Activated gamma-delta T cell treated with Interleukin-2 at 50 U/mL for 16 hours (primary cell): Measurements from ENCODE around the gene MMP24.
"Not testable (repeated sequence)": the region's sequence is repeated elsewhere in the genome, so short reads cannot be mapped to it uniquely, and the experiment has no call there.

ENCODE experiments used
- DNase-seq: peaks from one replicate; pipeline ENCODE4 v3.0.0-alpha.2; 2020

The MMP24 gene

GRCh38 chr20:35223941-35224340 is 2.5 kb upstream of the MMP24 start:
- DNase-seq = no peak

GRCh38 chr20:35224536-35224935 is 2.0 kb upstream of the MMP24 start:
- DNase-seq = no peak

GRCh38 chr20:35225319-35226125 is 968 bp upstream of the MMP24 start:
- no peak for DNase-seq

- peak; percentile 43 for DNase-seq
These were observed 593 bp downstream of the MMP24 start for GRCh38 chr20:35226884-35227681.

- DNase-seq = no peak
These were observed 6.1 kb downstream of the MMP24 start for GRCh38 chr20:35232575-35232974.

- no peak for DNase-seq
These were observed 9.4 kb downstream of the MMP24 start for GRCh38 chr20:35235881-35236280.

- no peak for DNase-seq
These were observed 11.0 kb downstream of the MMP24 start for GRCh38 chr20:35237486-35237885.

- DNase-seq = no peak
These were observed 11.7 kb downstream of the MMP24 start for GRCh38 chr20:35238170-35238569.

GRCh38 chr20:35238735-35239134 is 12.2 kb downstream of the MMP24 start:
- DNase-seq = no peak

GRCh38 chr20:35240083-35240810 is 13.8 kb downstream of the MMP24 start:
- no peak for DNase-seq

GRCh38 chr20:35240811-35241293 is 14.4 kb downstream of the MMP24 start:
- no peak for DNase-seq

- no peak for DNase-seq
These were observed 16.8 kb downstream of the MMP24 start for GRCh38 chr20:35243317-35243716.

GRCh38 chr20:35243986-35244385 is 17.5 kb downstream of the MMP24 start:
- no peak for DNase-seq

GRCh38 chr20:35246723-35247122 is 20.2 kb downstream of the MMP24 start:
- no peak for DNase-seq

- DNase-seq = no peak
These were observed 22.4 kb downstream of the MMP24 start for GRCh38 chr20:35248641-35249475.

GRCh38 chr20:35251613-35251940 is 25.1 kb downstream of the MMP24 start:
- DNase-seq = no peak

GRCh38 chr20:35252037-35252461 is 25.6 kb downstream of the MMP24 start:
- DNase-seq = peak; percentile 64

- not testable (repeated sequence) for DNase-seq
These were observed 26.1 kb downstream of the MMP24 start for GRCh38 chr20:35252598-35252997.

GRCh38 chr20:35253010-35253409 is 26.5 kb downstream of the MMP24 start:
- no peak for DNase-seq

- DNase-seq = no peak
These were observed 28.0 kb downstream of the MMP24 start for GRCh38 chr20:35254448-35254999.

- no peak for DNase-seq
These were observed 30.9 kb downstream of the MMP24 start for GRCh38 chr20:35257175-35257909.
